GM18517 (cell line): ENCODE data around the gene ADCY5.
"Not testable (repeated sequence)": the region's sequence is repeated elsewhere in the genome, so short reads cannot be mapped to it uniquely, and the experiment has no call there.

Experiments used
- ATAC-seq: cut with Tn5 transposase; IDR thresholded peaks from one replicate; pipeline ENCODE4 v1.9.1; 2021; ENCODE audit warnings: mild to moderate bottlenecking, moderate library complexity; ENCODE audit not compliant: unreplicated experiment

Gene ADCY5

DNA sequence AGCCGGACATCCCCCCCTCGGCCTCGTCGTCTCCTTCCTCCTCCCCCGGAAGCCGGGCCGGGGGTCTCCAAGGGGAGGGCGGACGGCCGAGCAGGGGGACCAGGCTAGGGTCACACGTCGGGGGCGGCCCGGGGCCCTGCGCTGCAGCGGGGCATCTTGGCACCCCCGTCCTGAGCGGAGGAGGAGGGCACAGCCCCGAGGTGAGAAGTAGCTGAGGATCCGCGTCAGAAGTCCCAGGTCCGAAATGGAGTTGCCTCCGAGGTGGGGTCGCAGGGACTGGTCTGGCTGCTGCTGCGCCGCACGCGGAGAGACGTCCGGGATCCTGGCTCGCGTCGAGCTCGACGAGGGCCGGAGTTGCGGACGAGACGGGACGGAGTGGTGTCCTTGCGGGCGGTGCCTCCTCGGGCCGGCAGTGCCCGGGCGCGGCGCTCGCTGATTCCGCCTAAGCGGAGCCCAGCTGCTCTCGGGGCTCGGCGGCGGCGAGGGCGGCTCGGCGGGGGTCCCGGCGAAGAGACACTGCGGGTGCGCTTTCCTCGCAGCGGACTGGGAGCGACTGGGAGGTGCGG is at the start of gene ADCY5:
Gene ADCY5 (minus strand): TSS at position 555 of the 566 bp plus-strand sequence. CDS start 545 bp downstream, at position 10.
- no peak for ATAC-seq

- no peak for ATAC-seq
These were observed 45.0 kb upstream of the ADCY5 start for GRCh38 chr3:123493912-123494311.

GRCh38 chr3:123491966-123492587 is 43.2 kb upstream of the ADCY5 start:
- ATAC-seq, result no peak

DNA sequence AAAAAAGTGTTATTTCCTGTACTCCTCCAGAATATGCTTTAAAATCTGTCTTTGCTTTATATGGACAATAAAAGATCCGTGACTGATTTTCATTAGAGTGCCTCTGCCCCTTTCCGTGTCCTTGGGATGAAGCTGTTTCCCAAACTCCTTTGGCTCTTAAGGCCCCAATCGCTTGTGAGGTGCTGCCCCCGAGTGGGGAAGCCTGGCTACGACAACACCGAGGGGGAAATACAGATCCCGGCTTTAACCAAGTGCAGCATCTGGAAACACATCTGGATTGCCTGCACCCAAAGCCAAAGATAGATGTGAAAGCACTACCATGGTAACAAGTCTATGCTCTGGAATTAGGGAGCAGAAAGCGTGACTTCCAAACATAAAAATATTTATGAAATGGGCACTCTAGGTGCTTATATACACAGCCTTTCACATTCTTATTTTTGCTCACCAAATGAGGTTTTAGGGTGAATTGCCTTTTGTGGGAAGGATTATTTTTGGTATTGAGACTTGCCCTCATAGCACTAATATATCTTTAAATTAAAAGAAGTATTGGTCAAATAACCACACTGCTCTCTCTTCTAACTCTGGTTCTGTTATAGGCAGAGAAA is 40.6 kb upstream of the ADCY5 start:
- no peak for ATAC-seq

- ATAC-seq, result no peak
These were observed 39.9 kb upstream of the ADCY5 start for GRCh38 chr3:123488645-123489347.

DNA sequence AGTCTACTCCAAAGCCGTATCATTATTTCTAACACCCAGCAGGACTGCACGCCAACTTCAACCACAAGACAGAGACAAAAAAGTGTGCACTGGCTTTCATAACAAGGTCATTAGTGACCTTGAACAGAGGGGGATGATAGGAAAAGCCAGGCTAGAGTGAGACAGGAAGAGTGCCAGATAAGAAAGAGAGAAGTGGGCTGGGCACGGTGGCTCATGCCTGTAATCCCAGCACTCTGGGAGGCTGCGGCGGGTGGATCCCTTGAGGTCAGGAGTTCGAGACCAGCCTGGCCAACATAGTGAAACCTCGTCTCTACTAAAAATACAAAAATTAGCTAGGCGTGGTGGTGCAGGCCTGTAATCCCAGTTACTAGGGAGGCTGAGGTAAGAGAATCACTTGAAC is 38.2 kb upstream of the ADCY5 start:
- not testable (repeated sequence) for ATAC-seq

DNA sequence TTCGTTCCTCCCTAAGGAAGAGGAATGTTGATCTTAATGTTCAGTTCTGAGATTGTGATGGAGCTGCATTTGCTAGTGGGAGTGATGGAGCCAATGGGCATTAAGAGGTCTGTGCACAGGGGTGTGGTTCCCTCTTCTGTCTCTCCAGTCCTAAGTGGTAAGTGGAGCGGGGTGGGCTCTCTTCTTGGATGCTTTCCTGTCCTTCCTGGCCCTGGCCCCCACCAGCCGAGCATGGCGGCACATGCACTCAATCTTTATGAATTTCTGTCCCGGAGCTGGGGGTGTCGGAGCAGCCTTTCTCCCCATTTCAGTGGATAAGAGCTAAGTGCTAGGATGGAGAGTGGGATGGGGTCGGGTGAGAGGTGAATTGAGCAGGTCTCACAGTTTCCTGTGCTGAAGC is 37.6 kb upstream of the ADCY5 start:
- no peak for ATAC-seq

DNA sequence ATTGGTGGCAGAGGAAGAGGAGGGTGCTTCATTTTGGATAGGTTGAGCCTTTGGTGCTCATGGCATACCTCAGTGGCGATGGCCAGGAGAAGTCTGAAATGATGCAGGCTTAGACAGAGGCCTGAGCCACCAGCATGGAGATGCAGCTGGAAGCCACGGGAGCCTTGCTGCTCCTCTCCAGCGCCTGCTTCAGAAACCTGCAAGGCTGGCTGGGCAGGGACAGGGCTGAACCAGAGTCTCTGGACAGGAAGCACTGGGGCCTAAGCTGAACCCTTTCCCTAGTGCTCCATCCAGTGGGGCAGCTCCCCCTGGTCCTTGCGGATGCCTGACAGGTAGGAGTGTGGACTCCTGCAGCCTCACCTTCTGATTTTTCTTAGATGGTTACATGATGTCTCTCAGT is 36.7 kb upstream of the ADCY5 start:
- no peak for ATAC-seq

- ATAC-seq, result no peak
These were observed 34.3 kb upstream of the ADCY5 start for GRCh38 chr3:123483146-123483545.

GRCh38 chr3:123481722-123482457 is 33.0 kb upstream of the ADCY5 start:
- no peak for ATAC-seq

DNA sequence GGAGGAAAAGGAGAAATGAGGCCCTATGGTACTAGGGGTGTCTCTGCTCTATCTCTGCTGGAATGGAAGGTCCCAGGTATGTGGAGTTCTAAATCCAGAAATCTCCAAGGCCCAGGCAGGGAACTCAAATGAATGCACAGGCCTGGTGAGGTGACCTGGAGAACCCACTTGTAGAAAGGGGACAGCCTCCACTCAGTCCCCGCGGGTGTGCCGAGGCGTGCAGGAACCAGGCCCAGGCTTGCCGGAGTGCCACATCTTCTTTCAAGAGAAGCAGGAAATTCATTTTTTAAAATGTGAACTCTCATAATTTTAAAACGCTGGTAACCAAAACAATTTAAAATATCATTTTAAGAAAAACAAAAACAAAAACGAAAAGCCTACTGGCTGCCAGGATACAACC is 32.2 kb upstream of the ADCY5 start:
- ATAC-seq, result no peak

GRCh38 chr3:123480428-123480827 is 31.5 kb upstream of the ADCY5 start:
- ATAC-seq, result no peak

- no peak for ATAC-seq
These were observed 31.0 kb upstream of the ADCY5 start for GRCh38 chr3:123479891-123480290.

- no peak for ATAC-seq
These were observed 29.4 kb upstream of the ADCY5 start for GRCh38 chr3:123478314-123478713.

- no peak for ATAC-seq
These were observed 28.3 kb upstream of the ADCY5 start for GRCh38 chr3:123476967-123477750.

- ATAC-seq, result no peak
These were observed 26.9 kb upstream of the ADCY5 start for GRCh38 chr3:123475786-123476185.

DNA sequence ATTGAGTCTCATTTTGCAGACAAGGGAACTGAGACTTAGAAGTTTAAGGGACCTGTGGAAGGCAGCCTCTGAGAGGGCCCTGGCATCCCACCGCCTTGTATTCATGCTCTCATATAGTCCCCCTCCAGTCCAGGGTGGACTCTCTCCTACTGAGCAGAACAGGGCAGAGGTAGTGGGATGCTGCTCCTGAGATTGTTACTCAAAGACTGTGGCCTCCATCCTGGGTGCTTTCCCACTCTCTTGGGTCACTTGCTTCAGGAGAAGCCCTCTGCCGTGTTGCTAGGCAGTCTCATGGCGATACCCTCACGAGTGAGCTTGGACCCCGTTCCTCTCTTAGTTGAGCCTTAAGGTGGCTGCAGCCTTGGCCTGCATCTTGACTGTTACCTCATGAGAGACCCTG is 22.2 kb upstream of the ADCY5 start:
- no peak for ATAC-seq

DNA sequence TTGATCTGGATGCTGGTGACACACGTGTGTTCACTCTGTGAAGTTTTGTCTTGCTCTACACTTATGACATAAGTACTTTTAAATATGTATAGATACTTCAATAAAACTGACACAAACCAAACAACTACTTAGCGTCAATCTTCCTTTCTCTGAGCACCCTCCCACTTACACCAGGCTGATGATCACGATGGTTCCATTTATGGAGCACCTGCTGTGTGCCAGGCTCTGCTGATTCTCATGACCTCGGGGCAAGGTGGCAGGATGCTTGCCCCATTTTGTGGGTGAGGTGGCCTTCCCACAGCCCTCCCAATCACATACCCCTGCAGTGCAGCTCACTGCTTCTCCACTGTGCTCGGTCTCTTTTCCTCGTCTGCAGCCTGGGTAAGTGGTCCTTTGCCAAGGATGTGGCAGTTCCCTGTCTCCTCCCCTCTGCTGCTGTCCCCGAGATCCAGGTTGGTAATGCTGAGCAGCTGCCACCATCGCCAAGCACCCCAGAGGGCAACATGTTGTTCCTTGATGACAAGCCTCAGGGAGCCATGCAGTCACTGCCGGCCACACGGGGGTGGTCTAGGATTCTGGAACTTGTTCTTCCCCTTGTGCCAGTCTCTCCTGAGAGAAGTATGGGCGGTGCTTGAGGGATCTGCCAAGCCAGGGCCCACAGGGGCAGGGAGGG is 20.6 kb upstream of the ADCY5 start:
- ATAC-seq, result no peak

- no peak for ATAC-seq
These were observed 18.2 kb upstream of the ADCY5 start for GRCh38 chr3:123467046-123467445.

DNA sequence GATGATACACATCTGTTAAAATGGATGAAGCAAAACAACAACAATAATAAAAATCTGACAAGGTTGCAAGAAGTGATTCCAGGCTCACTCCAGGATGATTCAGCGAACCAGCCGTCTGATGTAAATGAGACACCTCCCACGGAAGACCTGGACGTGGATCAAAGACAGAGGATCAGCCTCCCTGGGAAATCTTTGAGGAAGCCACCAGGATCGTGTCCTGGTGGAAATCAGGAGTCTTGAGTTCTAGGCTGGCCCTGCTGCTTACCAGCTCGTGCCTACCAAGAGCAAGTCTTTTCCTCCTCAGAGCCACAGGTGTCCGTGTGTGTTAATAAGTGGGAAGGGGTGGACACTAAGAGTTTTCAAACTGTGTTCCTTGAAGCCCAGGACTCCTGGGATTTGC is 15.3 kb upstream of the ADCY5 start:
- ATAC-seq, result no peak
